ENCODE measurements around the gene HDGF.

DNA sequence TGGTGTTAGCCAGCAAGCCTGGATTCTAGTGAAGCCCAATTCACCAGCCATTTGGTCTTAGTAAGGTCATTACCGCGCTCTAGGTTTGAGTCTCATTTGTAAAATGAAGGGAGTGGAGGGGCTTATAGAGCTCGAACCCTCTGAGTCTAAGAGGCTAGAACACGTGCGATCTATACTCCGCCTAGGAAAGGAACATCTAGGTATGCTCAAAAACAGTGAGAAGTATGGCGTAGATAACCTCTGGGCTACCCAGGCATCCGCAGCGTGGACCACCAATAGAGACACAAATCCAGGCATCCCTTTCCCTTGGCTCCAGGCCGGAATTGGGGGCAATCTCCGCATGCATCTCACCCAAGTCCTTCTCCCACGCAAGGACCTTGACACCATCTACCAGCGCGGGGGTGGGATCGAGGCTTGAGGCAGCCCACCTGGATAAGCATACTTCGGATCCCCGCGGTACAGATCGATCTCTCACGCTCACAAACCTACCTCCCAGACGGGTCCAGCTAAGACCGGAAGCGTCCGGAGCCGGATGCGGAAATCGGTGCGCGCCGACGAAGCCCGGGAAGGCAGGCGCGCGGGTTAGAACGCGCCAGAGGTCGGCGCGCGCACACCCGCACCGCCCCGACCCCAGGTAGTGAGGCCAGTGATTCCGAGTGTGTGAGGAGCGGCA, 23.4 kb downstream of the HDGF start, which contains the start of gene METTL25B:
- TF ChIP-seq POLR2A (IDR thresholded peaks at IDR 0.05), result peak; percentile 21 to 78 (median 77)
- TF ChIP-seq, protein P1, sequence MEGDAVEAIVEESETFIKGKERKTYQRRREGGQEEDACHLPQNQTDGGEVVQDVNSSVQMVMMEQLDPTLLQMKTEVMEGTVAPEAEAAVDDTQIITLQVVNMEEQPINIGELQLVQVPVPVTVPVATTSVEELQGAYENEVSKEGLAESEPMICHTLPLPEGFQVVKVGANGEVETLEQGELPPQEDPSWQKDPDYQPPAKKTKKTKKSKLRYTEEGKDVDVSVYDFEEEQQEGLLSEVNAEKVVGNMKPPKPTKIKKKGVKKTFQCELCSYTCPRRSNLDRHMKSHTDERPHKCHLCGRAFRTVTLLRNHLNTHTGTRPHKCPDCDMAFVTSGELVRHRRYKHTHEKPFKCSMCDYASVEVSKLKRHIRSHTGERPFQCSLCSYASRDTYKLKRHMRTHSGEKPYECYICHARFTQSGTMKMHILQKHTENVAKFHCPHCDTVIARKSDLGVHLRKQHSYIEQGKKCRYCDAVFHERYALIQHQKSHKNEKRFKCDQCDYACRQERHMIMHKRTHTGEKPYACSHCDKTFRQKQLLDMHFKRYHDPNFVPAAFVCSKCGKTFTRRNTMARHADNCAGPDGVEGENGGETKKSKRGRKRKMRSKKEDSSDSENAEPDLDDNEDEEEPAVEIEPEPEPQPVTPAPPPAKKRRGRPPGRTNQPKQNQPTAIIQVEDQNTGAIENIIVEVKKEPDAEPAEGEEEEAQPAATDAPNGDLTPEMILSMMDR (IDR thresholded peaks at IDR 0.05), result no peak

Data from body of pancreas (tissue), 4 donors.